Neural cell (in vitro differentiated cells): Measurements from ENCODE around the gene ACAD9. TPM values are rescaled to one million over a fixed set of nuclear protein-coding genes. Genes with fewer than 3 reads are reported as not detected.

ENCODE experiments used
- H2AFZ ChIP-seq: fragments of 200-600, 300-800 bp; sonication (generic), shearing (Covaris generic); 2 replicates; pipeline ENCODE4 v1.6.0; 2014; ENCODE audit warnings: low read depth, mild to moderate bottlenecking, antibody characterized with exemption, low read length, moderate library complexity
- H3F3A ChIP-seq: fragments of 200-600 bp; shearing (Covaris generic); 2 replicates; pipeline ENCODE4 v1.6.1; 2016; ENCODE audit warnings: mild to moderate bottlenecking, moderate library complexity, mixed read lengths, antibody characterized with exemption, low read length; ENCODE audit not compliant: insufficient read depth, poor library complexity, severe bottlenecking
- H3K27ac ChIP-seq: fragments of 200-600, 300-800 bp; sonication (generic), shearing (Covaris generic); 2 replicates; pipeline ENCODE4 v1.5.1; 2014; ENCODE audit warnings: mild to moderate bottlenecking, low read length, moderate library complexity
- H3K27me3 ChIP-seq: fragments of 300-800, 200-600 bp; sonication (generic), shearing (Covaris generic); 2 replicates; pipeline ENCODE4 v1.6.0; 2014; ENCODE audit warnings: mild to moderate bottlenecking, low read depth, low read length, moderate library complexity; ENCODE audit not compliant: insufficient read depth
- H3K36me3 ChIP-seq: fragments of 300-800, 200-600 bp; sonication (generic), shearing (Covaris generic); 2 replicates; pipeline ENCODE4 v1.5.1; 2014; ENCODE audit warnings: mild to moderate bottlenecking, antibody characterized with exemption, low read length, moderate library complexity; ENCODE audit not compliant: insufficient read depth
- H3K4me2 ChIP-seq: fragments of 300-800, 200-600 bp; sonication (generic), shearing (Covaris generic); 2 replicates; pipeline ENCODE4 v1.6.0; 2014; ENCODE audit warnings: mild to moderate bottlenecking, low read length
- H3K4me3 ChIP-seq: fragments of 300-800, 200-600 bp; sonication (generic), shearing (Covaris generic); 2 replicates; pipeline ENCODE4 v1.5.1; 2014; ENCODE audit warnings: mild to moderate bottlenecking, low read length, moderate library complexity
- H3K79me2 ChIP-seq: fragments of 200-600 bp; shearing (Covaris generic); replicated peaks from 2 replicates; pipeline ENCODE4 v1.6.0; 2014; ENCODE audit warnings: mild to moderate bottlenecking, low read length, moderate library complexity; ENCODE audit not compliant: insufficient read depth
- H3K9ac ChIP-seq: fragments of 300-800, 200-600 bp; sonication (generic), shearing (Covaris generic); 2 replicates; pipeline ENCODE4 v1.6.1; 2016; ENCODE audit warnings: mild to moderate bottlenecking, low read length, mixed read lengths
- H3K9me2 ChIP-seq: fragments of 200-600 bp; shearing (Covaris generic); 2 replicates; pipeline ENCODE4 v1.6.1; 2016; ENCODE audit warnings: mild to moderate bottlenecking, low read length, mixed read lengths; ENCODE audit not compliant: insufficient read depth
- H3K9me3 ChIP-seq: fragments of 200-600, 300-800 bp; sonication (generic), shearing (Covaris generic); 2 replicates; pipeline ENCODE4 v1.6.1; 2016; ENCODE audit warnings: mild to moderate bottlenecking, mixed run types, low read length, moderate library complexity, mixed read lengths
- H4K20me1 ChIP-seq: fragments of 200-600 bp; shearing (Covaris generic); 2 replicates; pipeline ENCODE4 v1.6.1; 2016; ENCODE audit warnings: mild to moderate bottlenecking, mixed run types; ENCODE audit not compliant: insufficient read depth
- EP300 ChIP-seq: fragments of 450-650 bp; conservative IDR thresholded peaks from 2 replicates; pipeline ENCODE4 v1.6.1; 2014; ENCODE audit warnings: antibody characterized with exemption, mild to moderate bottlenecking, moderate library complexity; ENCODE audit not compliant: poor library complexity, severe bottlenecking
- EZH2 ChIP-seq: fragments of 200-600, 300-800 bp; shearing (Covaris generic), sonication (generic); IDR thresholded peaks from 2 replicates; pipeline ENCODE4 v1.6.1; 2014; ENCODE audit warnings: antibody characterized with exemption, low read length, borderline replicate concordance, mild to moderate bottlenecking; ENCODE audit not compliant: insufficient read depth, poor library complexity, severe bottlenecking
- MXI1 ChIP-seq: fragments of 450-650 bp; conservative IDR thresholded peaks from 2 replicates; pipeline ENCODE4 v1.6.1; 2014; ENCODE audit warnings: antibody characterized with exemption, mild to moderate bottlenecking; ENCODE audit not compliant: poor library complexity, severe bottlenecking
- POLR2AphosphoS5 ChIP-seq: IDR thresholded peaks from 2 replicates; pipeline ENCODE4 v1.6.1; 2012
- RAD21 ChIP-seq: fragments of 450-650 bp; conservative IDR thresholded peaks from 2 replicates; pipeline ENCODE4 v1.6.1; 2014; ENCODE audit warnings: antibody characterized with exemption, mild to moderate bottlenecking, moderate library complexity
- SMC3 ChIP-seq: fragments of 450-650 bp; conservative IDR thresholded peaks from 2 replicates; pipeline ENCODE4 v1.6.1; 2014; ENCODE audit warnings: antibody characterized with exemption, mild to moderate bottlenecking, moderate library complexity; ENCODE audit not compliant: poor library complexity
- TAF1 ChIP-seq: IDR thresholded peaks from 2 replicates; pipeline ENCODE4 v1.6.1; 2012; ENCODE audit warnings: low read depth
- polyA plus RNA-seq: library from polyadenylated mRNA; depleted of rRNA; stranded (reverse); fragments of >200 nt; gene quantifications from 2 replicates; pipeline ENCODE4 v1.2.3, GENCODE V29; 2014
- TF ChIP-seq, protein P1 (sequence below): IDR thresholded peaks from 2 replicates; pipeline ENCODE4 v1.6.1; 2012; ENCODE audit warnings: borderline replicate concordance
- TF ChIP-seq, protein P2 (sequence below): fragments of 450-650 bp; IDR thresholded peaks from 2 replicates; pipeline ENCODE4 v1.5.1; 2014; ENCODE audit warnings: antibody characterized with exemption, mild to moderate bottlenecking, moderate library complexity; ENCODE audit not compliant: poor library complexity, severe bottlenecking

Gene ACAD9
- polyA plus RNA-seq, 1 donor from 2014 or later: 33.5 TPM

DNA sequence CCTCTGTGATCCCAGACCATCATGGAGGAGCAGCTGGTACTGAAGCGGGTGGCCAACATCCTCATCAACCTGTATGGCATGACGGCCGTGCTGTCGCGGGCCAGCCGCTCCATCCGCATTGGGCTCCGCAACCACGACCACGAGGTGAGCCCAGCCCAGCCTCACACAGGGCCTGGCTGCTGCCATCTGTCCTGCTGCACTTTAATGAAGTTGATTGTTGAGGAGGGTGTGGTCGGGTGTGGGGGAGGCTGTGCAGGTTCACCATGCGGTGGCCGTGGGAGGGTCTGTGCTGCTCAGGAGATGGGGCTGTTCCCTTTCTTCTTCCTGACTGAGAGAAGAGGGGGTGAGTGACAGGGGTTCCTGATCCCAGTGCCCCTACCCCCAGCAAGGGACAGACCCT, 30.6 kb downstream of the ACAD9 start:
- Histone ChIP-seq H3K36me3 (no peaks in the 10 kb centered on the region), H3K9me3 (no peaks in the 10 kb centered on the region), H3K79me2 (no peaks in the 10 kb centered on the region), H3K4me3 (no peak overlapping the region), H3K27me3 (no peaks in the 10 kb centered on the region), H3K9ac (no peak overlapping the region), H3K4me2 (no peak overlapping the region), H2AFZ (no peak overlapping the region), H3K9me2 (no peaks in the 10 kb centered on the region), H3K27ac (no peak overlapping the region), H3F3A (no peaks in the 10 kb centered on the region), H4K20me1 (no peaks in the 10 kb centered on the region)
- TF ChIP-seq RAD21 (no peak), MXI1 (no peak), TAF1 (no peak)

DNA sequence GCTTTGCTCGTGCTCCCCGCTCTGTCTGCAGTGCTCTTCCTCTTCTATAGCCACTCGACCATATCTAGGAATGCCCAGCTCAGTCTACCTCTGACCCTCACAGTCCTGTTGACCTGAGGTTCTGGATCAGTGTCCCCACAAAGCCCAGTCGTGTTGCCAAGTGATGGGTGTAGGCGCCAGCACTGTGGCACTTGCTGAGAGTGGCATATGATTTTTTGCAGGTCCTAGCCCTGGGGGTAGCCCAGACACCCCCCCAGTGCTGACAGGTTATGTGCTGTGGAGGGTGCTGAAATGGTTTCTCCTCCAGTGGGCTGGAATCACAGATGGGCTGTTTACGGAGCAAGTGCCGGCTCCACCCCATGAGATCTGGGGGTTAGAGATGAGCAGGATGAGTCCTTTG, 32.5 kb downstream of the ACAD9 start:
- peaks cover 6% of the 10 kb centered on the region for H3K36me3 ChIP-seq

More for the DNA sequence above, 32.5 kb downstream of the ACAD9 start:
- no peaks in the 10 kb centered on the region for H3F3A ChIP-seq
- H3K9me2 ChIP-seq: no peaks in the 10 kb centered on the region
- no peak overlapping the region for H2AFZ ChIP-seq
- TF ChIP-seq EP300 (no peak), POLR2AphosphoS5 (no peak), RAD21 (no peak), SMC3 (no peak), EZH2 (no peak), TAF1 (no peak), MXI1 (no peak)
- TF ChIP-seq, protein P1, sequence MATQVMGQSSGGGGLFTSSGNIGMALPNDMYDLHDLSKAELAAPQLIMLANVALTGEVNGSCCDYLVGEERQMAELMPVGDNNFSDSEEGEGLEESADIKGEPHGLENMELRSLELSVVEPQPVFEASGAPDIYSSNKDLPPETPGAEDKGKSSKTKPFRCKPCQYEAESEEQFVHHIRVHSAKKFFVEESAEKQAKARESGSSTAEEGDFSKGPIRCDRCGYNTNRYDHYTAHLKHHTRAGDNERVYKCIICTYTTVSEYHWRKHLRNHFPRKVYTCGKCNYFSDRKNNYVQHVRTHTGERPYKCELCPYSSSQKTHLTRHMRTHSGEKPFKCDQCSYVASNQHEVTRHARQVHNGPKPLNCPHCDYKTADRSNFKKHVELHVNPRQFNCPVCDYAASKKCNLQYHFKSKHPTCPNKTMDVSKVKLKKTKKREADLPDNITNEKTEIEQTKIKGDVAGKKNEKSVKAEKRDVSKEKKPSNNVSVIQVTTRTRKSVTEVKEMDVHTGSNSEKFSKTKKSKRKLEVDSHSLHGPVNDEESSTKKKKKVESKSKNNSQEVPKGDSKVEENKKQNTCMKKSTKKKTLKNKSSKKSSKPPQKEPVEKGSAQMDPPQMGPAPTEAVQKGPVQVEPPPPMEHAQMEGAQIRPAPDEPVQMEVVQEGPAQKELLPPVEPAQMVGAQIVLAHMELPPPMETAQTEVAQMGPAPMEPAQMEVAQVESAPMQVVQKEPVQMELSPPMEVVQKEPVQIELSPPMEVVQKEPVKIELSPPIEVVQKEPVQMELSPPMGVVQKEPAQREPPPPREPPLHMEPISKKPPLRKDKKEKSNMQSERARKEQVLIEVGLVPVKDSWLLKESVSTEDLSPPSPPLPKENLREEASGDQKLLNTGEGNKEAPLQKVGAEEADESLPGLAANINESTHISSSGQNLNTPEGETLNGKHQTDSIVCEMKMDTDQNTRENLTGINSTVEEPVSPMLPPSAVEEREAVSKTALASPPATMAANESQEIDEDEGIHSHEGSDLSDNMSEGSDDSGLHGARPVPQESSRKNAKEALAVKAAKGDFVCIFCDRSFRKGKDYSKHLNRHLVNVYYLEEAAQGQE: no peak
- TF ChIP-seq, protein P2, sequence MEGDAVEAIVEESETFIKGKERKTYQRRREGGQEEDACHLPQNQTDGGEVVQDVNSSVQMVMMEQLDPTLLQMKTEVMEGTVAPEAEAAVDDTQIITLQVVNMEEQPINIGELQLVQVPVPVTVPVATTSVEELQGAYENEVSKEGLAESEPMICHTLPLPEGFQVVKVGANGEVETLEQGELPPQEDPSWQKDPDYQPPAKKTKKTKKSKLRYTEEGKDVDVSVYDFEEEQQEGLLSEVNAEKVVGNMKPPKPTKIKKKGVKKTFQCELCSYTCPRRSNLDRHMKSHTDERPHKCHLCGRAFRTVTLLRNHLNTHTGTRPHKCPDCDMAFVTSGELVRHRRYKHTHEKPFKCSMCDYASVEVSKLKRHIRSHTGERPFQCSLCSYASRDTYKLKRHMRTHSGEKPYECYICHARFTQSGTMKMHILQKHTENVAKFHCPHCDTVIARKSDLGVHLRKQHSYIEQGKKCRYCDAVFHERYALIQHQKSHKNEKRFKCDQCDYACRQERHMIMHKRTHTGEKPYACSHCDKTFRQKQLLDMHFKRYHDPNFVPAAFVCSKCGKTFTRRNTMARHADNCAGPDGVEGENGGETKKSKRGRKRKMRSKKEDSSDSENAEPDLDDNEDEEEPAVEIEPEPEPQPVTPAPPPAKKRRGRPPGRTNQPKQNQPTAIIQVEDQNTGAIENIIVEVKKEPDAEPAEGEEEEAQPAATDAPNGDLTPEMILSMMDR: no peak
- H3K79me2 ChIP-seq: no peaks in the 10 kb centered on the region
- H3K9ac ChIP-seq: no peak overlapping the region
- no peaks in the 10 kb centered on the region for H3K9me3 ChIP-seq
- no peaks in the 10 kb centered on the region for H3K27me3 ChIP-seq
- no peak overlapping the region for H3K4me2 ChIP-seq
- H4K20me1 ChIP-seq: no peaks in the 10 kb centered on the region
- no peak overlapping the region for H3K27ac ChIP-seq
- no peak overlapping the region for H3K4me3 ChIP-seq
